Fibroblast of the aortic adventitia (primary cell): ENCODE data around the gene ESRP2. TPM values are rescaled to one million over a fixed set of nuclear protein-coding genes. Genes with fewer than 3 reads are reported as not detected.

Experiments
- DNase-seq: peaks from one replicate; pipeline ENCODE4 v3.0.0-alpha.2; 2010; ENCODE audit warnings: low read depth
- H3K4me3 ChIP-seq: 2 replicates; pipeline ENCODE4 v1.5.1; 2011; ENCODE audit warnings: low read depth, mild to moderate bottlenecking, control low read depth, low read length, moderate library complexity
- CTCF ChIP-seq: IDR thresholded peaks from 2 replicates; pipeline ENCODE4 v1.5.1; 2011; ENCODE audit warnings: mild to moderate bottlenecking, low read length, control low read depth, inconsistent platforms; ENCODE audit not compliant: insufficient read depth
- total RNA-seq: library from RNA; depleted of rRNA; stranded (reverse); fragments of >200 nt; gene quantifications from 2 replicates; pipeline ENCODE4 v1.2.3, GENCODE V29; 2012; ENCODE audit warnings: low replicate concordance

ESRP2 gene
- total RNA-seq, 1 donor = 0.18 TPM

- no peak for DNase-seq
Measured at GRCh38 chr16:68234188-68235107, 1.5 kb downstream of the ESRP2 start.

GRCh38 chr16:68233835-68234187 lies 2.1 kb downstream of the ESRP2 start:
- no peak for DNase-seq
- no peak overlapping the region for H3K4me3 ChIP-seq
- no peak for TF ChIP-seq CTCF

More at GRCh38 chr16:68234188-68235107, 1.5 kb downstream of the ESRP2 start:
- TF ChIP-seq CTCF = no peak
- H3K4me3 ChIP-seq = no peak overlapping the region

DNA sequence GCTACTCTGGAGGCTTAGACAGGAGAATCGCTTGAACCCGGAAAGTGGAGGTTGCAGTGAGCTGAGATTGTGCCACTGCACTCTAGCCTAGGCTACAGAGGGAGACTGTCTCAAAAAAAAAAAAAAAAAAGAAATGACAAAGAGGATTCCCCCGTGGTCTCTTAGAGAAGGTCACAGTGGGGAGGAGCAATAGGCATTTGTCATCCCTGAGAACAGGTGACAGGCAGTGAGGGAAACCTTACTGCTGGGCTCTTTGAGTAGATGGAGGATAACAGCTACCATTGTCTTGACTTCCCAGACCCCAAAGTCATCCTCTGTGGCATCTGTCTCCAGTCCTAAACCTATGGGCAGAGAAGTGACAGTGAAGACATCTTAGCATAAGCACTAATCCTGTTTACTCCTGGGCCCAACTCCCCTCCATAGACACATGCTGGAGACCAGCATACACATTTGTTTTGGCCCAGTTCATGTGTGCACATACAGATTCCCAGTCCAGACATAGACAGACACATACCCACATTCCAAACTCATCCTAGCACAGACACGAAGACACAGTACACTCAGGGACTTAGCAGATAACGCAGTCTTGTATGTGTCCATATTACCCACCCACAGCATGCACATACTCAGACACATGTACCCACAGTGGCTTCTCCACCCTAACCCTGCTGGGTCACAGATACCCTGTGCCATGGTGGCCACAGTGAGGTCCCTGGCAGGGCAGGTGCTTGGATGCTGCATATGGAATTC lies 2.7 kb downstream of the ESRP2 start:
- H3K4me3 ChIP-seq = no peak overlapping the region
- TF ChIP-seq CTCF = no peak
- DNase-seq = no peak

DNA sequence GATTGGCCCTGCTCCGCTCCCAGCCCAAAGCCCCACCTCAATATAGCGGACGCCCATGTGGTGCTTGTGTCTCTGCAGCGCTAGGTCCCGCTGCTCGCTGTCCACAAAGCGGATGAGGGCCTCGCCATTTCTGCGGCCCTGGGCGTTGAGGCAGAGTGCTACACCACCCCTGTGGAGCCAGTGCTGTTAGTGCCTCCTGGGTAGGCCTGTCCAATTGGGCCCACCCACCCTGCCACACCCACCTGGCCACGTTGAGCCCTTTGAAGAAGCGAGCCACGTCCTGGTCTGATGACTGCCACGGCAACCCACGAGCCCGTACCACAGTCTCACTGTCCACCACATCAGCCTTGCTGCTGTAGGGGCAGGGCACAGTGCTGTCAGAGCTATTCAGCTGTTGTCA lies 3.6 kb downstream of the ESRP2 start:
- DNase-seq = no peak
- no peak overlapping the region for H3K4me3 ChIP-seq
- no peak for TF ChIP-seq CTCF

- no peak overlapping the region for H3K4me3 ChIP-seq
- no peak for TF ChIP-seq CTCF
- no peak for DNase-seq
Measured at GRCh38 chr16:68231384-68232136, 4.4 kb downstream of the ESRP2 start.

GRCh38 chr16:68230956-68231355 lies 5.0 kb downstream of the ESRP2 start:
- no peak overlapping the region for H3K4me3 ChIP-seq
- no peak for DNase-seq
- no peak for TF ChIP-seq CTCF
